Pancreas (tissue), 10 donors: ENCODE results near the gene RGL4. TPM values are rescaled to one million over a fixed set of nuclear protein-coding genes. Genes with fewer than 3 reads are reported as not detected.
A peak's percentile ranks its signal among the peaks of the same experiment; 100 is the strongest.

Experiments
- ATAC-seq, 4 donors: fragments of 200-7000 bp; cut with Tn5 transposase; one replicate each; pipeline versions ENCODE4 v1.8.0 to v1.9.1; 2020; ENCODE audit warnings: mild to moderate bottlenecking in 4 of 4, moderate library complexity in 4 of 4
- DNase-seq, 6 donors: peaks; one replicate each; pipeline ENCODE4 v3.0.0-alpha.2; 2020
- FAIRE-seq: peaks from 2 replicates; lab custom pipeline; 2012; peaks lifted over from hg19 to GRCh38; lab: Jason Lieb, UNC
- H3K27ac ChIP-seq, 4 donors: fragments of 200-600 bp; sonication (generic); 1 replicate in 3 of 4; 2 replicates in 1 of 4; pipeline versions ENCODE4 v1.5.0 to v1.8.0; 2020
- H3K27me3 ChIP-seq, 4 donors: fragments of 200-600 bp; one replicate each; pipeline ENCODE4 v1.8.0; 2021
- H3K36me3 ChIP-seq, 3 donors: fragments of 200-600 bp; sonication (generic) in 1 of 3; one replicate each; pipeline versions ENCODE4 v1.5.0 to v1.8.0; 2020 to 2021
- H3K4me1 ChIP-seq, 3 donors: fragments of 200-600 bp; one replicate each; pipeline ENCODE4 v1.8.0; 2021
- H3K4me3 ChIP-seq, 4 donors: fragments of 200-600 bp; sonication (generic) in 2 of 4; one replicate each; pipeline versions ENCODE4 v1.5.0 to v1.8.0; 2020 to 2021
- H3K9me3 ChIP-seq, 4 donors: fragments of 200-600 bp; one replicate each; pipeline ENCODE4 v1.8.0; 2021
- WGBS, 2 donors: extraction: QIAGEN DNeasy Blood & Tissue Kit; methylation state at CpG; one replicate each; pipeline ENCODE4 v1.1.7; 2013; 5-methylcytosine and 5-hydroxymethylcytosine counted together
- intact Hi-C, 3 donors: fragments of 100-400 bp; cut with DNase I; formaldehyde crosslinking; loops; one replicate each; pipeline versions ENCODE4 v1.11.1 to v1.14.2; 2022
- polyA plus RNA-seq, 2 donors: library from polyadenylated mRNA; stranded (reverse); fragments of 200-250 nt; gene quantifications; one replicate each; pipeline ENCODE4 v1.2.3, GENCODE V29; 2013
- total RNA-seq, 6 donors: library from RNA; stranded (reverse); fragmentation: NEBNext Ultra II Directional in 4 of 6; extraction: Animal tissue kit (Norgen Biotek cat#: 25700) in 4 of 6; gene quantifications; one replicate each; pipeline versions ENCODE4 v1.2.1 to v1.2.4, GENCODE V29; 2021 to 2023
- TF ChIP-seq, protein P1 (sequence below), 4 donors: fragments of 200-600 bp; sonication (generic) in 3 of 4; IDR thresholded peaks; one replicate each; pipeline versions ENCODE4 v1.5.0 to v1.8.0; 2021; ENCODE audit warnings: antibody characterized with exemption in 4 of 4
- donor health status: healthy with polysubstance abuse.
- donor health status: DM: no; HTN: no; CAD: no; lungs with moderate emphysema.
- donor health status: DM: no; HTN: no; CAD: no.
- donor health status: control.
- donor health status: control.
- donor health status: Bipolar disorder and iron deficiency.
- donor health status: DM: yes; HTN: yes; CAD: no.
- donor health status: DM: no; HTN: no; CAD: no.
- donor health status: DM: no; HTN: no; CAD: no.
- donor health status: DM: yes; HTN: yes; CAD: no.

Gene RGL4
- total and polyA plus RNA-seq, 8 donors: 0.42 to 0.95 (median 0.61) TPM; not detected in 4

DNA sequence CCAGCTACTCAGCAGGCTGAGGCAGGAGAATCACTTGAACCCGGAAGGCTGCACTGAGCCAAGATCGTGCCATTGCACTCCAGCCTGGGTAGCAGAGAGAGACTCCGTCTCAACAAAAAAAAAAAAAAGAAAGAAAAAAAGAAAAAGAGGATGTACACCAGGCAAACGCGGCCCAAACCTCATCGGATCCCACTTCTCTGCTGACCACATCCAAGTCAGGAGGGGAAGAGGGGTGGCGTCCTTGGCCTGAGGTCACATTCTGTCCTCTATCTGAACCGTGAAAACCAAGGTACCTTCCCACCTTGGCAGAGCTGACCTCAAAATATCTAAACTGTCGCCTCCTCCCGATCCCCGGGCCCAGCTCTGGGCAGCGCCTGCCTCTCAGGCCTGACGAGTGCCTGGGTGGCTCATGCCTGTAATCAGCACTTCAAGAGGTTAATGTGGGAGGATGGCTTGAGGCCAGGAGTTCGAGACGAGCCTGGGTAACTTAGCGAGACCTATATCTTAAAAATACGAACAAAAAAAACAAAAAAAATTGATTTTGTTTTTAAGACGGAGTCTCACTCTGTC, 25.1 kb downstream of the RGL4 start:
- H3K4me1 ChIP-seq: peaks cover 0 to 8% (median 0%) of the 10 kb centered on the region in 3 donors
- H3K4me3 ChIP-seq: peak overlapping the region in 2 of 4 donors; percentile 76 to 96
- H3K27me3 ChIP-seq: no peaks in the 10 kb centered on the region
- peaks cover 0 to 8% (median 0%) of the 10 kb centered on the region in 3 donors for H3K36me3 ChIP-seq
- FAIRE-seq: no peak
- peak in 2 of 6 donors; percentile 16 to 46 for DNase-seq
- ATAC-seq: no peak
- WGBS, 2 donors: 72 to 74% methylated on average over 18 of the region's 18 CpGs
- H3K9me3 ChIP-seq: no peaks in the 10 kb centered on the region
- TF ChIP-seq, protein P1, sequence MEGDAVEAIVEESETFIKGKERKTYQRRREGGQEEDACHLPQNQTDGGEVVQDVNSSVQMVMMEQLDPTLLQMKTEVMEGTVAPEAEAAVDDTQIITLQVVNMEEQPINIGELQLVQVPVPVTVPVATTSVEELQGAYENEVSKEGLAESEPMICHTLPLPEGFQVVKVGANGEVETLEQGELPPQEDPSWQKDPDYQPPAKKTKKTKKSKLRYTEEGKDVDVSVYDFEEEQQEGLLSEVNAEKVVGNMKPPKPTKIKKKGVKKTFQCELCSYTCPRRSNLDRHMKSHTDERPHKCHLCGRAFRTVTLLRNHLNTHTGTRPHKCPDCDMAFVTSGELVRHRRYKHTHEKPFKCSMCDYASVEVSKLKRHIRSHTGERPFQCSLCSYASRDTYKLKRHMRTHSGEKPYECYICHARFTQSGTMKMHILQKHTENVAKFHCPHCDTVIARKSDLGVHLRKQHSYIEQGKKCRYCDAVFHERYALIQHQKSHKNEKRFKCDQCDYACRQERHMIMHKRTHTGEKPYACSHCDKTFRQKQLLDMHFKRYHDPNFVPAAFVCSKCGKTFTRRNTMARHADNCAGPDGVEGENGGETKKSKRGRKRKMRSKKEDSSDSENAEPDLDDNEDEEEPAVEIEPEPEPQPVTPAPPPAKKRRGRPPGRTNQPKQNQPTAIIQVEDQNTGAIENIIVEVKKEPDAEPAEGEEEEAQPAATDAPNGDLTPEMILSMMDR (IDR thresholded peaks at IDR 0.05): no peak
- intact Hi-C loops: no loop called here
- H3K27ac ChIP-seq: no peak overlapping the region

DNA sequence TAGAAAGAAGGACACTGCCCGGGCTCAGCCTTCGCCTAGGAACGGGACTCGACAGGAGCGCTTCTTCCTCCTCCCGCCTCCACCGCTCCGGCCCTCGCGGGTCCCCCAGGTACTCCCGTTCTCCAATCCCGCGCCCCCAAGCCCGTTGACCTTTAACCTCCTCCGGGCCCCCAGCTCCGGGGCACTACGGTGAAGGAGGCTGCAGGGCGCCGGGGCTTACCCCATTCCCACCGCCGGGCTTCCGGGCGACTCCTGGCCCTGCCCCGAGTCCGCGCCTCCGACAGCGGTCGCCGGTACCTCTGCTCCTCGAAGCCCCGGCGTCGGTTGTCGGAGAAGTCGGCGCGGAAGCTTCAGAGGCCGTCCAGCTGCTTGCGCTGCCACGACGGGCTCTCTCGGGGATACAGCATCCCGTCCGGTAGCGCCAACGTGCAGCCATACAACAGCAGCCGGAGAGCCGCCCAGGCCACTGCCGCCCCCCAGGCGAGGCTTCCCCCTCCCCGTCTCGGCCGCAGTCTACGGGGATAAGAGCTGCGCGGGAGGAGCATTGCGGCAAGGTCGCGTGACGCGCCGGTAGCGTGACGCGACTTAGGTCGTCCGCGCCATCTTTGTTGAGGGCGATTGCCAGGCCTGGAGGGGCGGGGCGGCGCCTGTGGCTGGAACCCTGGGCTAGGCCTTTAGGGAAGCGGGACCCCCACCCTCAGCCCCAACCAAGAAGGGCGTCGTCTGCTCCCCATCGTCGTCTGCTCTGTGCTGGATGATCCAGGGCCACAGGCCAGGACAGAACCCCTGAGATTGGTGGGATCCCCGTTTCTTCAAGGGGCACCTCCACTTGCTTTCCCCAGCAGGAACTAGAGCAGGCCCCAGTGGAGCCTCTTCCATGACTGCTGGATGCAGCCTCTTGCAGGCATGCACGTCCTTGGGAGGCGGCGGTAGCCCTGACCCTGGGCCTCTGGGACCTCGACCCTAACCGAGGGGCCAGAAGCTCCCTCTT, 26.3 kb downstream of the RGL4 start:
- no peaks in the 10 kb centered on the region for H3K27me3 ChIP-seq
- H3K4me3 ChIP-seq: peak overlapping the region; percentile 58 to 96 (median 82)
- H3K9me3 ChIP-seq: no peaks in the 10 kb centered on the region
- H3K4me1 ChIP-seq: peaks cover 0 to 8% (median 0%) of the 10 kb centered on the region in 3 donors
- H3K36me3 ChIP-seq: peaks cover 0 to 7% (median 0%) of the 10 kb centered on the region in 3 donors
- intact Hi-C loops: no loop called here
- TF ChIP-seq, protein P1 (IDR thresholded peaks at IDR 0.05): no peak
- peak overlapping the region; percentile 47 to 69 (median 54) for H3K27ac ChIP-seq
- ATAC-seq: peak; percentile 96 to 98 (median 98)
- no peak for FAIRE-seq
- DNase-seq: peak; percentile 78 to 93 (median 85)
- WGBS, 2 donors: 4 to 6% methylated on average over 73 to 84 of the region's 84 CpGs

DNA sequence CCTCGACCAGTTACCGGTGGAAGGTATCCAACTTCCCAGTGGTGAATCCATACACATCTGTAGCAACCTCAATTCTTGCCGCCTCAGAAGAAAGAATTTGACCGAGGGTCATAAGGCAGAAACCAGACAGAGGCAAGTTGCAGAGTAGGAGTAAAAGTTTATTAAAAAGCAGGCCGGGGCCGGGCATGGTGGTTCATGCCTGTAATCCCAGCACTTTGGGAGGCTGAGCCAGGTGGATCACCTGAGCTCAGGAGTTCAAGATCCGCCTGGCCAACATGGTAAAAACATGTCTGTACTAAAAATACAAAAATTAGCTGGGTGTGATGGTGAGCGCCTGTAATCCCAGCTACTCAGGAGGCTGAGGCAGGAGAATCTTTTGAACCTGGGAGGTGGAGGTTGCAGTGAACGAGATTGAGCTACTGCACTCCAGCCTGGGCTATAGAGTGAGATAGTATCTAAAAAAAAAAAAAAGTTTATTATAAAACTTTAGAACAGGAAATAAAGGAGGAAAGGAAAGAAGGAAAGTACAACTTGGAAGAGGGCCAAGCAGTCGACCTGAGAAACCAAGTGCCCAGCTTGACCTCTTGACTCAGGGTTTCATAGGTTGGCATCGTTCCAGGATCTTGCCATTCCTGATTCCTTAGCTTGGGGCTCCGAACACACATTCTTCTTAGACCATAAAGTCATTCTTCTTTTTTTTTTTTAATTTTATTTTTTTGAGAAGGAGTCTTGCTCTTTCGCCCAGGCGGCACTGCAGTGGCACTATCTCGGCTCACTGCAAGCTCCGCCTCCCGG, 27.8 kb downstream of the RGL4 start:
- Histone ChIP-seq H3K4me3 (no peak overlapping the region), H3K4me1 (peaks cover 0 to 8% (median 0%) of the 10 kb centered on the region in 3 donors), H3K9me3 (no peaks in the 10 kb centered on the region), H3K27ac (no peak overlapping the region), H3K36me3 (no peaks in the 10 kb centered on the region), H3K27me3 (no peaks in the 10 kb centered on the region)
- FAIRE-seq: no peak
- TF ChIP-seq, protein P1 (IDR thresholded peaks at IDR 0.05): no peak
- ATAC-seq: no peak
- peak in 1 of 6 donors; percentile 25 for DNase-seq
- WGBS, 2 donors: 85 to 87% methylated on average over 17 of the region's 17 CpGs
- intact Hi-C loops: no loop called here

DNA sequence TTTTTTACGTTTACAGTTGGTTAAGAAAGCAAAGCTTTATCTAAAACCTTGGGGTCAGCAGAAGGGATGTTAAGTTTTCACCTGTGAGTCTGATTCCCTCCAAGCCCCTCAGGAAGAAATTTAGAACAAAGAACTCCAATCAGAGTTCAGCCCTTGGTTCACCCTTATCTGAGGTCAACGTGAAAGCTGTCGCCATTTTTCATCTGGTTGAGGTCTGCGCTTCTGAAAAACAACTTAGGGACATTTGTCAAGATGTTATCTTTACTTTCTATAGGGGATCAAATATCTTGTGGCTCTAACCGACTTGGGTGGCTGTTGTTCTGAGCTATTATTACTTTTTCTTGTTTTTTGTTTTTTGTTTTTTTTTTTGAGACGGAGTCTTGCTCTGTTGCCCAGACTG, 30.0 kb downstream of the RGL4 start:
- intact Hi-C loops: no loop called here
- H3K4me3 ChIP-seq: no peak overlapping the region
- ATAC-seq: no peak
- 54 to 59% methylated on average over 6 of the region's 6 CpGs for WGBS, 2 donors
- H3K27ac ChIP-seq: no peak overlapping the region
- H3K27me3 ChIP-seq: no peaks in the 10 kb centered on the region
- no peak for FAIRE-seq
- DNase-seq: no peak
- H3K4me1 ChIP-seq: peaks cover 0 to 6% (median 0%) of the 10 kb centered on the region in 3 donors
- TF ChIP-seq, protein P1 (IDR thresholded peaks at IDR 0.05): no peak
- H3K36me3 ChIP-seq: no peaks in the 10 kb centered on the region
- no peaks in the 10 kb centered on the region for H3K9me3 ChIP-seq
